Fibroblast of pulmonary artery (primary cell): Measurements from ENCODE around the gene NPHS2.
A peak's percentile ranks its signal among the peaks of the same experiment; 100 is the strongest.

Experiments used
- DNase-seq: peaks from one replicate; pipeline ENCODE4 v3.0.0-alpha.2; 2010; ENCODE audit warnings: low read depth
- H3K4me3 ChIP-seq: replicated peaks from 2 replicates; pipeline ENCODE4 v1.5.1; 2011; ENCODE audit warnings: low read depth, mild to moderate bottlenecking, control low read depth, low read length, moderate library complexity
- CTCF ChIP-seq: IDR thresholded peaks from 2 replicates; pipeline ENCODE4 v1.5.1; 2011; ENCODE audit warnings: mild to moderate bottlenecking, control low read depth, low read length, inconsistent platforms; ENCODE audit errors: missing control alignments

The NPHS2 gene

GRCh38 chr1:179575497-179576314 lies at the start of gene NPHS2:
Gene NPHS2 (minus strand): TSS chr1:179575948. CDS start chr1:179575864, 84 bp downstream.
- DNase-seq, result no peak
- TF ChIP-seq CTCF, result no peak
- H3K4me3 ChIP-seq, result no peak within 1 kb of the TSS

- no peak overlapping the region for H3K4me3 ChIP-seq
- DNase-seq, result no peak
- TF ChIP-seq CTCF, result no peak
Measured at GRCh38 chr1:179612361-179612760, 36.6 kb upstream of the NPHS2 start.

- no peak for DNase-seq
- no peak for TF ChIP-seq CTCF
Measured at GRCh38 chr1:179601093-179601492, 25.3 kb upstream of the NPHS2 start.

GRCh38 chr1:179599623-179600249 lies 24.0 kb upstream of the NPHS2 start:
- peak; percentile 54 for DNase-seq

More at GRCh38 chr1:179601093-179601492, 25.3 kb upstream of the NPHS2 start:
- H3K4me3 ChIP-seq, result no peak overlapping the region

GRCh38 chr1:179598631-179599030 lies 22.9 kb upstream of the NPHS2 start:
- DNase-seq, result no peak
- no peak overlapping the region for H3K4me3 ChIP-seq
- TF ChIP-seq CTCF, result no peak

More at GRCh38 chr1:179599623-179600249, 24.0 kb upstream of the NPHS2 start:
- peak; percentile 58 for TF ChIP-seq CTCF
- H3K4me3 ChIP-seq, result no peak overlapping the region

GRCh38 chr1:179591592-179592580 lies 16.1 kb upstream of the NPHS2 start, which contains the start of gene TDRD5:
Gene TDRD5 (plus strand): TSS chr1:179591832. CDS start chr1:179592616, 784 bp downstream.
- no peak for DNase-seq
- H3K4me3 ChIP-seq, result no peak within 1 kb of the TSS
- no peak for TF ChIP-seq CTCF
